Measurements from ENCODE around the gene RINT1.

The RINT1 gene

DNA sequence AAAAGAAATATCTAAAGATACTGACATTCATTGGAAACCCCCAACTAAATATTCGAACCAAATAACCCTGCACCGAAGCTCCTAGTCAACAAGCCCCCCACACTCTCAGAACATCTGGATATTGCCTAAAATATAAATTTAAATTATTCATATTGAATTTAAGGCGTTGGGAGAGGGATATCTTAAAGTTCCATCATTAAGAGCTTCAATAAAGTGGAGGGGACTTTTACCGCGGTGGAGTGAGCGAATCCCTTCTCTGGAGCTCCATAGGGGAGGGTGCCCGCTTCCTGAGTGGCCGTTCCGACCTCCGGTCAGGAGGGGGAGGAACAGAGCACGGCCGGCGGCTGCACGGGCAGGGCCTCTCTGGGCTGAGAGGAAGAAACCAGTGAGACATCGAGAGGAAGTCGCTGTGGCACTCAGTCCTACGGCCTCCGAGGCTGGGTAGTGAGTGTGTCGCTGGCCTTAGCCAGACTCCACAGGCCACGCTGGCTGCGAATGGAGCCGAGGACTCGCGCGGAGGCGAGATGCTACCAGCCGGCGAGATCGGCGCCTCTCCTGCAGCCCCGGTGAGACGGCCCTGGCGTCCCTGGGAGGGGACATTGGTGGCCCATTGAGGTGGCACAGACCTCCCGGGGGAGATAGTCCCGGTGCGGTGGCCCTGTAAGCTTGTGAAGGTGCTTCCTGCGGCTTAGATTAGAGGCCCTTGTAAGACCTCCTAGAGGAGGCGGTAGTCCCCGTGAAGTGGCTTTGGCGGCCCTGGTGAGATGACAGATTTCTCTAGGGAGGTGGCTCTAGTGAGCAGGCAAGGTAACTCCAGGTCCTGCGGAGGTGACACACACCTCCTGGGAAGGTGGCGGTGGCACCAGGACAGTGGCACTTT lies at the start of gene RINT1:
RINT1 (plus strand) TSS at position 410 of the 880 bp plus-strand sequence; CDS start at position 525, 115 bp downstream.
- TF ChIP-seq CREB1 (IDR thresholded peaks at IDR 0.05; ENCODE audit: low read depth) (no peak), TEAD4 (IDR thresholded peaks at IDR 0.05) (no peak), RAD21 (IDR thresholded peaks at IDR 0.05; ENCODE audit: low read depth) (no peak), MAX (IDR thresholded peaks at IDR 0.05) (peak; percentile 77), EP300 (IDR thresholded peaks at IDR 0.05; ENCODE audit: borderline replicate concordance) (peak; percentile 18; the same call in 1 of the 2 replicates), USF1 (IDR thresholded peaks at IDR 0.05) (no peak; the same call in 1 of the 2 replicates), FOXM1 (IDR thresholded peaks at IDR 0.05; ENCODE audit: borderline replicate concordance, low read depth) (no peak), TCF12 (IDR thresholded peaks at IDR 0.05; ENCODE audit: low read depth) (peak; percentile 70; the same call in 1 of the 2 replicates), TAF1 (IDR thresholded peaks at IDR 0.05; ENCODE audit: low read depth) (peak; percentile 96), YY1 (IDR thresholded peaks at IDR 0.05; ENCODE audit: low read depth) (peak; percentile 70)
- TF ChIP-seq, protein P1, sequence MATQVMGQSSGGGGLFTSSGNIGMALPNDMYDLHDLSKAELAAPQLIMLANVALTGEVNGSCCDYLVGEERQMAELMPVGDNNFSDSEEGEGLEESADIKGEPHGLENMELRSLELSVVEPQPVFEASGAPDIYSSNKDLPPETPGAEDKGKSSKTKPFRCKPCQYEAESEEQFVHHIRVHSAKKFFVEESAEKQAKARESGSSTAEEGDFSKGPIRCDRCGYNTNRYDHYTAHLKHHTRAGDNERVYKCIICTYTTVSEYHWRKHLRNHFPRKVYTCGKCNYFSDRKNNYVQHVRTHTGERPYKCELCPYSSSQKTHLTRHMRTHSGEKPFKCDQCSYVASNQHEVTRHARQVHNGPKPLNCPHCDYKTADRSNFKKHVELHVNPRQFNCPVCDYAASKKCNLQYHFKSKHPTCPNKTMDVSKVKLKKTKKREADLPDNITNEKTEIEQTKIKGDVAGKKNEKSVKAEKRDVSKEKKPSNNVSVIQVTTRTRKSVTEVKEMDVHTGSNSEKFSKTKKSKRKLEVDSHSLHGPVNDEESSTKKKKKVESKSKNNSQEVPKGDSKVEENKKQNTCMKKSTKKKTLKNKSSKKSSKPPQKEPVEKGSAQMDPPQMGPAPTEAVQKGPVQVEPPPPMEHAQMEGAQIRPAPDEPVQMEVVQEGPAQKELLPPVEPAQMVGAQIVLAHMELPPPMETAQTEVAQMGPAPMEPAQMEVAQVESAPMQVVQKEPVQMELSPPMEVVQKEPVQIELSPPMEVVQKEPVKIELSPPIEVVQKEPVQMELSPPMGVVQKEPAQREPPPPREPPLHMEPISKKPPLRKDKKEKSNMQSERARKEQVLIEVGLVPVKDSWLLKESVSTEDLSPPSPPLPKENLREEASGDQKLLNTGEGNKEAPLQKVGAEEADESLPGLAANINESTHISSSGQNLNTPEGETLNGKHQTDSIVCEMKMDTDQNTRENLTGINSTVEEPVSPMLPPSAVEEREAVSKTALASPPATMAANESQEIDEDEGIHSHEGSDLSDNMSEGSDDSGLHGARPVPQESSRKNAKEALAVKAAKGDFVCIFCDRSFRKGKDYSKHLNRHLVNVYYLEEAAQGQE (IDR thresholded peaks at IDR 0.05; ENCODE audit: low read depth), result no peak

DNA sequence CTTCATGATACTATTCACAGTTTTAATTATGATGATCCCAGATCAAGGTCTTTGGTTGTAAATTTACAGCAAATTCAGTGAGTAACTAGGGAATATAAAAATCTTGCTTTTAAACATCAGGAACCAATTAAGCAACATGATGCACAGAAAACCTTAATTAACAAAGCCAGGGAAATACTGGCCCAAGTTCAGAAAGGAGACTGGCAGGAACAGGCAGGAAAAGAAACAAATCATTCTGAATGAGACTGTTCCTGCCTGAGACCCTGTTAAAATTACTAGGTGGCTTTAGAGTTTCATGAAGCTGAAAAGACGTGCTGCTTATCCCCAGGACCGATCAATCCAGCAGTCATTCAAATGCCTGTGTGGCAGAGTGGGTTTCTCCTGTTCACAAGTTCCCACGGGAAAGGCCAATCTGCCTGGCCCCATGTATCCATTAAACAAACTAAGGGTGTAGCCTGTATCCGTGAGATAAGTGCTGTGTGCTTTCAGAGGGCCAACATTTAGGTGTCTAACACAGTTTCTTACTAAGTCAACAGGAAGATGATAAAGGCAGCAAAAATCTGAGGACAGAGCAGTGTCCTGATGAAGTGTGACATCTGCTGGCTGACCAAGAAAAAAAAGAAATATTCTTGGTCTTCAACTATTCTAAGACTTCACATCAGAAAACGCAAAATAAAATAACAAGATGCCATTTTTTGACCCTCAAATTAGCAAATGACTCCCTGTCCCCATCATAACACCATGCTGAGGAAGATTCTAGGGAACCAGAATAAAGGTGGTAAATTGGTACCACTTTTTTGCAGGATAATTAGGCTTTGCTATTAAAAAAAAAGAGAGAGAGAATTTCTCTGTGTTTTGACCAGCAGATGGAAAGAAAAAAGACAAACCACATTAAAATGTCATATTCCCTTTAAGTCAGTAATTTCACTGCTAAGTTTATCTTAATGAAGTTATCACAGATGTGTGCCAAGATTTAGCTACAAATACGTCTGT lies 44.1 kb upstream of the RINT1 start:
- TF ChIP-seq, protein P1 (IDR thresholded peaks at IDR 0.05; ENCODE audit: low read depth), result no peak
- no peak for TF ChIP-seq FOXM1 (IDR thresholded peaks at IDR 0.05; ENCODE audit: borderline replicate concordance, low read depth)
- no peak for TF ChIP-seq NFIC (IDR thresholded peaks at IDR 0.05)
- TF ChIP-seq CREB1 (IDR thresholded peaks at IDR 0.05; ENCODE audit: low read depth), result no peak
- no peak for TF ChIP-seq TCF12 (IDR thresholded peaks at IDR 0.05; ENCODE audit: low read depth)
- peak; percentile 43 for TF ChIP-seq RAD21 (IDR thresholded peaks at IDR 0.05; ENCODE audit: low read depth)
- TF ChIP-seq EP300 (IDR thresholded peaks at IDR 0.05; ENCODE audit: borderline replicate concordance), result no peak

- TF ChIP-seq FOXM1 (IDR thresholded peaks at IDR 0.05; ENCODE audit: borderline replicate concordance, low read depth), result no peak
- no peak for TF ChIP-seq EGR1 (IDR thresholded peaks at IDR 0.05)
- TF ChIP-seq EP300 (IDR thresholded peaks at IDR 0.05; ENCODE audit: borderline replicate concordance), result no peak
- no peak for TF ChIP-seq ZBTB7A (IDR thresholded peaks at IDR 0.05; ENCODE audit: low read depth)
- TF ChIP-seq TCF12 (IDR thresholded peaks at IDR 0.05; ENCODE audit: low read depth), result no peak
Measured at GRCh38 chr7:105489409-105489808, 42.6 kb upstream of the RINT1 start.

GRCh38 chr7:105493196-105493922 lies 38.6 kb upstream of the RINT1 start:
- TF ChIP-seq TAF1 (IDR thresholded peaks at IDR 0.05; ENCODE audit: low read depth) (no peak), TEAD4 (IDR thresholded peaks at IDR 0.05) (no peak), MAX (IDR thresholded peaks at IDR 0.05) (no peak), TCF12 (IDR thresholded peaks at IDR 0.05; ENCODE audit: low read depth) (no peak), ZBTB7A (IDR thresholded peaks at IDR 0.05; ENCODE audit: low read depth) (no peak), USF1 (IDR thresholded peaks at IDR 0.05) (no peak), YY1 (IDR thresholded peaks at IDR 0.05; ENCODE audit: low read depth) (no peak), RAD21 (IDR thresholded peaks at IDR 0.05; ENCODE audit: low read depth) (no peak), CEBPB (IDR thresholded peaks at IDR 0.05) (no peak), EP300 (IDR thresholded peaks at IDR 0.05; ENCODE audit: borderline replicate concordance) (no peak), EGR1 (IDR thresholded peaks at IDR 0.05) (no peak), NFIC (IDR thresholded peaks at IDR 0.05) (no peak), FOXM1 (IDR thresholded peaks at IDR 0.05; ENCODE audit: borderline replicate concordance, low read depth) (no peak), CREB1 (IDR thresholded peaks at IDR 0.05; ENCODE audit: low read depth) (no peak)
- TF ChIP-seq, protein P1 (IDR thresholded peaks at IDR 0.05; ENCODE audit: low read depth), result no peak

All from Ishikawa (cell line).